Omental fat pad (tissue), 4 donors: ENCODE data around the gene TRAT1. TPM values are rescaled to one million over a fixed set of nuclear protein-coding genes. Genes with fewer than 3 reads are reported as not detected.

ENCODE experiments used
- ATAC-seq: fragments of 150-250 bp; one replicate; pipeline ENCODE4 v1.9.1; 2016; ENCODE audit warnings: mild to moderate bottlenecking, moderate library complexity; ENCODE audit not compliant: low FRiP score
- DNase-seq: peaks from one replicate; pipeline ENCODE4 v3.0.0-alpha.2; 2019; ENCODE audit warnings: low spot score
- total RNA-seq, 4 donors: library from RNA; depleted of rRNA; stranded (reverse); fragments of >200 nt; gene quantifications; one replicate each; pipeline ENCODE4 v1.1.0, GENCODE V29; 2016
- TF ChIP-seq, protein P1 (sequence below), 3 donors: fragments of 450-650 bp; IDR thresholded peaks; one replicate each; pipeline ENCODE4 v1.5.1; 2016 to 2017; ENCODE audit warnings: antibody characterized with exemption in 3 of 3, mild to moderate bottlenecking in 3 of 3, moderate library complexity in 2 of 3

Gene TRAT1
- total RNA-seq, 4 donors from 2014 or later, result 0.84 to 2.7 (median 1.2) TPM

DNA sequence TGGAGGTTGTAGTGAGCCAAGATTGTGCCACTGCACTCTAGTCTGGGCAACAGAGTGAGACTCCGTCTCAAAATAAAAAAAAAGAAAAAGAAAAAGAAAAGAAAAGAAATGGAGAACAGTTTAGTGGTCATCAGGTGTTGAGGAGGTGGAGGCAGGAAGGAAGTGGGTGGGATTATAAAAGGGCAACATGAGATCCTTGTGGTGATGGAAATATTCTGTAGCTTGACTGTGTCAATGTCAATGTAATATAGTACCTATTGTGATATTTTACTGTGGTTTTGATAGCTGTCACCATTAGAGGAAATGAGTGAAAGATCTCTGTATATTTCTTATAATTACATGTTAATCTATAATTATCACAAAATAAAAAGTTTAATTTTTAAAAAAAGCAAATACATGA lies 60.8 kb downstream of the TRAT1 start:
- ATAC-seq (no peak), DNase-seq (no peak)
- TF ChIP-seq, protein P1, sequence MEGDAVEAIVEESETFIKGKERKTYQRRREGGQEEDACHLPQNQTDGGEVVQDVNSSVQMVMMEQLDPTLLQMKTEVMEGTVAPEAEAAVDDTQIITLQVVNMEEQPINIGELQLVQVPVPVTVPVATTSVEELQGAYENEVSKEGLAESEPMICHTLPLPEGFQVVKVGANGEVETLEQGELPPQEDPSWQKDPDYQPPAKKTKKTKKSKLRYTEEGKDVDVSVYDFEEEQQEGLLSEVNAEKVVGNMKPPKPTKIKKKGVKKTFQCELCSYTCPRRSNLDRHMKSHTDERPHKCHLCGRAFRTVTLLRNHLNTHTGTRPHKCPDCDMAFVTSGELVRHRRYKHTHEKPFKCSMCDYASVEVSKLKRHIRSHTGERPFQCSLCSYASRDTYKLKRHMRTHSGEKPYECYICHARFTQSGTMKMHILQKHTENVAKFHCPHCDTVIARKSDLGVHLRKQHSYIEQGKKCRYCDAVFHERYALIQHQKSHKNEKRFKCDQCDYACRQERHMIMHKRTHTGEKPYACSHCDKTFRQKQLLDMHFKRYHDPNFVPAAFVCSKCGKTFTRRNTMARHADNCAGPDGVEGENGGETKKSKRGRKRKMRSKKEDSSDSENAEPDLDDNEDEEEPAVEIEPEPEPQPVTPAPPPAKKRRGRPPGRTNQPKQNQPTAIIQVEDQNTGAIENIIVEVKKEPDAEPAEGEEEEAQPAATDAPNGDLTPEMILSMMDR (IDR thresholded peaks at IDR 0.05), result no peak

DNA sequence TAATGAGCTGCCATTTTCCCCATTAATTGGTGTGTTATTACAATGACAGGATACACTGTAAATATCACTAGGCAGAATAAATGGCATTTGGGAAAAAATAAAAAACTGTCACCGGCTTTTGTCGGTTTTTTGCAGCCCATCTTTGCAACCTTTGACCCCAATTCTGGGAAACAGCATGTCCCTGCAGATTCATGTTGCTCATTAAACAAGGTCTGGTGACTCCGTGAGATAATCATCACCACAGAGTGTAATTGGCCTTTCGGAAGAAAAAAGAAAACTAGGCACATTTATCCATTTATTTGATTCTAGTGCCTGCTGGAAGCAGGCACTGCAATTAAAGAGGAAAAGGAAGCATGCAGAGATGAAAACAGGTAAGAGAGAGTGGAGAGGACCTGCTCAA lies 64.5 kb downstream of the TRAT1 start:
- TF ChIP-seq, protein P1 (IDR thresholded peaks at IDR 0.05), result no peak
- ATAC-seq, result no peak
- no peak for DNase-seq

DNA sequence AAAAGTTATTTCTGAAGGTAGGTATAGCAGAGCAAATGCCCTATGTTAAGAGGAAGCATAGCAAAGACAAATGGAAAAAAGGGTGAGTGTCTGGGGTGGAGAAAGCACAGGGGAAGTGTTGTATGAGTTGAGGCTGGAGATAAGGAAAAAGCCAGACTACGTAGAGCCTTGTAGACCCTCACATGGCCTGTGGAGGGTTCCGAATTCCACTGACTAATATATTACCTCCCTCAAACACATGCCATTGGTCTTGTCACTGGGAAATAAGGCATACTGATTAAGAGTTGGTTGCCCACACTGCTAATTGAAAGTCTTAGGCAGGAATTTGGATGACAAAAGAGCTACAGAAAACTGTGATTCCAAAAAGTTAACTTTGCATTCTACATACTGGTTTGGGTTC lies 65.2 kb downstream of the TRAT1 start:
- DNase-seq, result no peak
- no peak for ATAC-seq
- TF ChIP-seq, protein P1 (IDR thresholded peaks at IDR 0.05), result no peak

DNA sequence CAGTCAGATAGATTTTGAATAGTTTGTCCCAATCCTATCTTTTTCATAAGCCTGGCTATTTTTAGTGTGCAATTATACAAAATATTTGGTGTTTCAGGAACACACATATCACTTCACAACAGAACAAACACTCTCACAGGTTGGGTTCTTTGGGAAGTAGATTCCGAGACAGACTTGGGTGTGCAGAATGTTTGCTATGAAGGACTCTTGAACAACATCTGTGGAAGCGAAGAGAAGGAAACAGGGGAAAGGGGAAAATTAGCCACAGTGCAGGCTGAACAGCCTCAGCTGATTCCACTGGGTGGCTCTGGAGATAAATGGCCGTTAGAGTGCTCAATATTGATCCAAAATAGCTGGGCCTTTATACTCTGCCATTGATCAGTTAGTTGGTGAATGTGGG lies 69.2 kb downstream of the TRAT1 start:
- TF ChIP-seq, protein P1 (IDR thresholded peaks at IDR 0.05), result no peak
- ATAC-seq, result no peak
- no peak for DNase-seq

DNA sequence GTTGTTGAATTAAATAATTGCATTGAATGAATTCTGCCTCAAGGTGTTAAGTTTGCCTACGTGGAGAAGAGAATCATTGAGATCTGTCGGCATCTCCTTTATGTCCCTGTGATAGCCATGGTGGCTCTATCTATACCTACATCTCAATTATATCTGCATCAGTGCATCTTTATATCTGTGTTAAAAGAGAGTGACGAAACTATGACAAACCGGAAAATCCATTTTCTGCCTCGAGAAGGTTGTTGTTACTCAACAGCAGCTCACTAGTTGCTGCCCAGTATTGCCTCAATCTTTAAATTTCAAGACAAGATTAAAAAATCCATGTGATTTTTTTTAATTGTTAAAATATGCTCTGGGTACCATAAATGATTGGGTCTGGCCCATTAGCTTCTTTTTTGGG lies 72.4 kb downstream of the TRAT1 start:
- ATAC-seq, result no peak
- no peak for DNase-seq
- TF ChIP-seq, protein P1 (IDR thresholded peaks at IDR 0.05), result no peak

DNA sequence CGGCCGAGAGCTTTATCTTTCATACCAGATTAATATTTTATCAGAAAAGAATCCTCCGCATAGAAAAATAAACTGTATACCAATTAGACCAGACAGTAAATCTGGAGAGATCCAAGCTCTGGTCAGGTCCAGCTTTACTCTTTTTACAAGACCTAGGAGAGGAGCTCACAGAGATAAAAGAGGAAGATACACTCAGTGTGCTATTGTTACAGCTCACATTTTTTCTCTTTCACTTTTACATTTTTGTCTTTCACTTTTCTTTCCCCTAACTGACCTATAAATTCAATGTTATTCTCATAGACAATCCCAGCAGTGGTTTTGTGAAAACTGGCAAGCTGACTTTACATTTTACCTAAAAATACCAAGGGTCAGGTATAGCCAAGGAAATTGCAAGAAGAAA lies 75.3 kb downstream of the TRAT1 start:
- ATAC-seq, result no peak
- no peak for DNase-seq
- TF ChIP-seq, protein P1 (IDR thresholded peaks at IDR 0.05), result no peak

DNA sequence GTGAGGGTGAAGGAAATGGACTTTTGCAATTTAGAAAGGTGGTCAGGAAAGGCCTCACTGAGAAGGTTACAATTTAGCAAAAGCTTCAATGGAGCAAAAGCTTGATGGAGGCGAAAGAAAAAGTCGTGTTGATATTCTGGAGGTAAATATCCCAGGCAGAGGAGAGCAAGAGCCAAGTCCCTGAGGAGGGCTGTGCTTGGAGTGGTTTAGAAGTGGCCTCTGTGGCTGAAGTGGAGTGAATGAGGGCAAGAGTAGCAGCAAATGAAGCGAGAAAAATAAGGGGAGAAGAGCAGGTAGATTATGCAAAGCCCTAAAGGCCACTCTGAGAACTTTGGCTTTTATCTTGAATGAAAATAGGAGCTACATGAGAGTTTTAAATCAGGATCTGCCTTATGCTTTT lies 76.9 kb downstream of the TRAT1 start:
- ATAC-seq (no peak), DNase-seq (no peak)
- TF ChIP-seq, protein P1 (IDR thresholded peaks at IDR 0.05), result no peak

Other genes starting within 250 kb of the TRAT1 start
- gene CIP2A, start 233.3 kb upstream of the TRAT1 start, total RNA-seq, result 1 to 10 TPM; 1.1 to 6.4 (median 5.7) TPM
- gene DZIP3, start 233.1 kb upstream of the TRAT1 start, total RNA-seq, result 1 to 10 TPM; 3.6 to 7.9 (median 5.7) TPM
- not detected for gene RETNLB, start 65.4 kb upstream of the TRAT1 start, total RNA-seq
- gene GUCA1C, start 131.1 kb downstream of the TRAT1 start, total RNA-seq, result not detected